Measurements from ENCODE around the gene HEXIM2.

Gene HEXIM2

GRCh38 chr17:45128331-45128730 lies 33.3 kb upstream of the HEXIM2 start:
- DNase-seq (ENCODE audit: low read depth), result no peak

DNA sequence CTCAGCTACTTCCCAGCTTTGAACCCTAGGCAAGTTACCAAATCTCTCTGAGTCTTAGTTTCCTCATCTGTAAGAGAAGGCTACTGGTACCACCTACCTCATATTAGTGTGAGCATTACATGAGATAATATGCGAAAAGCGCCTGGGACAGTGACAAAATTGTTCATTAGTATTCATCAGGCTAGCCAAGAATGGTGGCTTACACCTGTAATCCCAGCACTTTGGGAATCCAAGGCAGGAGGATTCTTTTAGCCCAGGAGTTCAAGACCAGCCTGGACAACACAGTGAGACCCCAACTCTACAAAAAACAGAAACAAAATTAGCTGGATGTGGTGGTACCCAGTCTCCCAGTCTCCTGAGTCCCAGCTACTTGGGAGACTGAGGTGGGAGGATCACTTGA lies 32.7 kb upstream of the HEXIM2 start:
- DNase-seq (ENCODE audit: low read depth), result no peak

DNA sequence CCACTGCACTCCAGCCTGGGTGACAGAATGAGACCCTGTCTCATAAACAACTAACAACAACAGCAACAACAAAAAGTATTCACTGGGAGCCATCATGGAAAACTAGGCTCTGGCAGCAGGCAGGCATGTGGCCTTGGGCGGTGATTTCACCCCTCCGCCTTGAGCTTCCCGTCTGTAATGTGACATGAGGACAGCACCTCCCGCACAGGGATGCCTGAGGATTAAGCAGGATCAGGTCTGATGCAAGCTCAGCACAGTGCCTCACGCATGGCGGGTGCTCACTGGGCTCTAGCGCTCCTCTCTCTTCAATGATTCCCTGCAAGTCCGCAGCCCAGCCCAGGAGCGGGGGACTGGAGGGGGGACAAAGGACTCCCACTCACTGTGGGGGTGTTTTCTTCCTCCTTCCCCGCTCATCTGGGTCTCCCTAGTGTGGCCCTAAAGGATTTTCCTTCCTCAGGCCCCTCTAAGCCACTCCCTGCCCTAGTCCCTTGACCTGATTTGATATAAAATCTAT lies 32.2 kb upstream of the HEXIM2 start:
- DNase-seq (ENCODE audit: low read depth), result no peak

DNA sequence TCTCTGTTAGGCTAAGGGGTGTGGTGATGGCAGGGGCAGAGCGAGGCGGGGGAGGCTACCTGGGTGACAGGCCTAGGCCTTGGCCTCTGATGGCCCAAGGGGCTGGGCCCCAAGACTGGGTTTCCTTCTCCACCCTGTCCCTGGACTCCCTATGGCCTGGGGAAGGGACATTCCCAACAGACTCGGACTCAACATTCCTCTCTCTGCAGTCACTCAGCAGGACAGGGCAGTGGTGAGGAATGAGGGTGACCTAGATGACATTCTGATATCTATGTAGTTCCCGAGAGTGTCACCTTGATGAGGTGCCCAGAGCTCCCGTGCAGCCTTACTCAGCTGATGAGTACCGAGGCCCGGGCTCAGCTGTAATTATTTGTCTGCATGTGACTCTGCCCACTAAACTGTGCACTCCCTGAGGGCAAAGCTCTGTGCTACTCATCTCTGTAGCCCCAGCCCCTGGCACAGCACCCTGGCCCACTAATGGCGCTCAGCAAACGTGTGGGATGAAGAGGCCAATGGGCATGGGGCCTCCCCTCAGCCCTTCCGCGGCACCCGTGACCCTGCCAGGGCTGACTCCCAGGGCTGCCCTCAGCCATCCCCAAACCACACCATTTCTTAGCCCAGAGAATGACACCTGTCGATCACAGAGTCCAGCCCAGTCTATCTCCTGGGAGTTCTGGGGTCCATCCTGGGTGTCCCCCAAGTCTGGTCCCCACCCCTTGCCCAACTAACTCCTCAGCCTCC lies 31.6 kb upstream of the HEXIM2 start:
- no peak for DNase-seq (ENCODE audit: low read depth)

DNA sequence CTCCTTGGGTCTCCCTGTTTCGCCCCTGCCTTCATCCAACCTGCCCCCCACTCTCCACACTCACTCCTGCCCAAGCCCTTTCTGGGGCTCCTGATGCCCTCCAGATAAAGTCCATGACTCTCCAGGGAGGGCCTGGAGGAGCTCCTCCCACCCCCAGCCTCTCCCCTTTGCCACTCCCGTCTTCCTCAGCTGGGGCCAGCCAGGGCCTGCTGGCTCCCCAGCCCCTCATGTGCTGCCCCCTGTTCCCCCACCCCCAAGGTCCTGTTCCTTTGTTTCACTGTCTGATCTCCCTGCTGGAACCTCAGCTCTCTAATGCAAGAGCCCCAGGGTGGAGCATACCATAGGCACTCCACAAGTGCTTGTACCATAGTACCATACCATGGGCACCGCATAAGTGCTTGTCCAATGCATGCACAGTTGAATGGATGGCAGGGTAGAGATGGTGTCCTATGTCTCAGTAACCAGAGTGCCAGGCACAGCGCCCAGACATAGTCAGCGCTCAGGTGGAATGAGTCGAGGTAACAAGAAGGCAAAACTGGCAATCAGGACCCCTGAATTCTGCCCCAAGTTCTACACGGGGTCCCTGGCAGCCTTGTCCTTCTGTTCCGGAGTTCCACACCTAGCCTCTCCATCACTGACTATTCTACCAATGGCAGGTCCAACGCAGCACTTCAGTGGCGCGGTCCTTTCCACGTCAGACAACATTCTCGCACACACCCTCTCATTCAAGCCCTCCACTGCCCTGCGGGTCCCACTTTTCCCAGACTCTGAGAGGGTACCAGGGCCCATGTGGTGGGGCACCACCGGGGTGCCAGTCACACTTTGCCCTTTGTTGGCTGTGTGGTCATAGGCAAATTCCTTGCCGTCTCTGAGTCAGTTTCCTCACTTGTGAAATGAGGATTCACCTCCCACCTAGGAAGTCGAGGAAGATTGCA lies 30.7 kb upstream of the HEXIM2 start:
- DNase-seq (ENCODE audit: low read depth), result no peak

DNA sequence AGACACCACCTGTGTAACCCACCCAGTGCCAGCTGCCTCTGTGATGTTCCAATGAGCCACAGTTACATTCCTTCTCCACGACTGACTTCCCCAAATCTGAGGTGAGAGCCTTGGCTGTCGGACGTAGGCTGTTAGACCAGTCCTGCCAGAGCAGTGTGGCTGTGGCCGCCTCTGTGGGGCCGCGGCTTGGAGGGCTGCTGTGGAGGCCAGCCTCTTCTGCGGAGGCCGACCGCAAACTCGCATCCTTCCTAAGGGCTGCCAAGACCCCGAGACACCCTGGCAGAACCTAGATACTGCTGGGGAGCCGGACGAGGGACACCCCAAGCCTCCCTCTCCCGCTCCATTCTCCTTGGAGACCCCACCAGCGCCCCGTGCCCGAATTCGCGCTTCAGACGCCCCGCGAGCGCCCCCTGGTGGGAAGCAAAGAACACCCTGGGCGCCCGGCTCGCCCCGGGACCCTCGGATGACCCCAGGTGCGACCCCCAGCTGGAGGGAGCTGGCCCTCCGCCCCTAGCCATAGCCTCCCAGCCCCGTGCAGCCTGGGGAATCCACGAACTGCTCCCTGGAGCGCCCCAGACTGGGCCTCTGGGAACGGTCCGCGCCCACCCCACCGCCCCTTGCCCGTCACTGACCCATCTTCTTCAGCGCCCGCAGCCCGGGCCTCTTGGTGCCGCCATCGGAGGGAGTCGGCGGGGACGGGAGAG lies 29.9 kb upstream of the HEXIM2 start:
- no peak for DNase-seq (ENCODE audit: low read depth)

DNA sequence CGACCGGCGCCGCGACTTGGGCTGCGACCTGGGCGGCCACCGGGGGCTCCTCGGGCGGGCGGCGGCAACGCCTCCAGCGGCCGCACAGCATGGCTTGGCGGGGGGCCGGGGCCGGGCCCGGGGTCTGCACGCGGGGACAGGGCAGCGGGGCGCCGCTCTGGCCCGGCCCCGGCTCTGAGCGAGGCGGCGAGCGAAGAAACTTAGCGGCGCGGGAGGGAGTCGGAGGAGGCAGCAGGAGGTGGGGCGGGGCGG lies 29.4 kb upstream of the HEXIM2 start, which contains the start of gene PLCD3:
Gene PLCD3 (minus strand): TSS at position 196 of the 252 bp plus-strand sequence. CDS start 105 bp downstream, at position 91.
- no peak for DNase-seq (ENCODE audit: low read depth)

- DNase-seq (ENCODE audit: low read depth), result peak; percentile 47
These were observed 28.9 kb upstream of the HEXIM2 start for GRCh38 chr17:45132572-45133463.

- peak; percentile 93 for DNase-seq (ENCODE audit: low read depth)
These were observed 26.3 kb upstream of the HEXIM2 start, which contains the start of gene ACBD4 for GRCh38 chr17:45135192-45135977. TSS of gene ACBD4 (plus strand) at chr17:45135687. CDS start at chr17:45136145, 458 bp downstream.

- no peak for DNase-seq (ENCODE audit: low read depth)
These were observed 25.5 kb upstream of the HEXIM2 start for GRCh38 chr17:45135978-45136791.

- no peak for DNase-seq (ENCODE audit: low read depth)
These were observed 24.7 kb upstream of the HEXIM2 start for GRCh38 chr17:45136846-45137560.

DNA sequence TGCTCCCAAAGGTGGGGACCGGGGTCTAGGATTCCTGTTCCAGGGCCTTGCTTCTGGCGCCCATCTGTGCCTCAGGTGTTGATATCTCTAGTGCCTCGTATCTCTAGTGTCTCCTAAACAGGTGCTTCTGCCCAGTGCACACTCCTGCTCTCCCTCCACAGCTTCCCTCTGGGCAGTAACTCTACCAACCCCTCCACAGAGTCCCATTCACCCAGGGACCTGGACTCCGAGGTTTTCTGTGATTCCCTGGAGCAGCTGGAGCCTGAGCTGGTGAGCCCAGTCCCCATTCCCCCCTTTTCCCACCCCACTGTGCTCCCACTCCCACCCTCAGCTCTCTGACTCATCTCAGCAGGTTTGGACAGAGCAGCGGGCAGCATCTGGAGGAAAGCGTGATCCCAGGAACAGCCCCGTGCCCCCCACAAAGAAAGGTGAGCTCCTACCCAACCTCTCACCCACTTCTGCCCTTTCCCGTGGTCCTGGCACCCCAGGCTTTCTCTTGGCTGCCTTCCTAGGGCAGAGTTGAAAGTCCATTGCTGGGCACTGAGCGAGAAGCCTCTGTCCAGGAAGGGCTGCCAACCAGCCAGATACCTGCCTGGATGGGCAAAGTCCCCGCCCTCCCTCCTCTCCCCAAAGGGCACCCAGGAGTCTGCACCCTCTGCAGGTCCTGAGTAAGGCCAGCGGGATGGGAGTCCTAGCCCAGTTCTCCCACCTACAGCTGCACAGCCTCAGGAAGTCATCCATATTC lies 23.9 kb upstream of the HEXIM2 start:
- no peak for DNase-seq (ENCODE audit: low read depth)

DNA sequence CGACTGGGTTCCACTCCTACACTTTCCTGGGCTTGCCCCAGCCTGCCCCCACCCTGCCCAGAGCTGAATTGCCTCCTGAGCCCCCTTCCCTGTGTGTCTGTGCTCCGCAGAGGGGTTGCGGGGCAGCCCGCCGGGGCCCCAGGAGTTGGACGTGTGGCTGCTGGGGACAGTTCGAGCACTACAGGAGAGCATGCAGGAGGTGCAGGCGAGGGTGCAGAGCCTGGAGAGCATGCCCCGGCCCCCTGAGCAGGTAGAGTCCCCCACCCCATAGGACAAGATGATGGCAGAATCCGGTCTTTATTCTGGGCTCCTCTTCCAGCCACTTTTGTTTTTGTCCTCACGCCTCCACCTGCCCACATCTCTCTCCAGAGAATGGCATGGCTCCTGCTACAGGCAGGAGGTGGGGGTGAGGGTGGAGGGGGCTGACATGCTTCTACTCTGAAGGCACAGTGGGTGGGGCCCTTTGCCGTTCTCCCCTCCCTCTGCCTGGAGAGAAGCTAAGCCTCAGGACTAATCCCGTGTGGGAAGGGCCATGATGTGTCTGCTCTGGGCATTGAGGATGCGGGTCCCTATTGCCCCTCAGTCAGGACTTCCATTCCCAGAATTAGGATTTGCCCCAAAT lies 22.7 kb upstream of the HEXIM2 start:
- DNase-seq (ENCODE audit: low read depth), result no peak

GRCh38 chr17:45139533-45139920 lies 22.1 kb upstream of the HEXIM2 start:
- no peak for DNase-seq (ENCODE audit: low read depth)

DNA sequence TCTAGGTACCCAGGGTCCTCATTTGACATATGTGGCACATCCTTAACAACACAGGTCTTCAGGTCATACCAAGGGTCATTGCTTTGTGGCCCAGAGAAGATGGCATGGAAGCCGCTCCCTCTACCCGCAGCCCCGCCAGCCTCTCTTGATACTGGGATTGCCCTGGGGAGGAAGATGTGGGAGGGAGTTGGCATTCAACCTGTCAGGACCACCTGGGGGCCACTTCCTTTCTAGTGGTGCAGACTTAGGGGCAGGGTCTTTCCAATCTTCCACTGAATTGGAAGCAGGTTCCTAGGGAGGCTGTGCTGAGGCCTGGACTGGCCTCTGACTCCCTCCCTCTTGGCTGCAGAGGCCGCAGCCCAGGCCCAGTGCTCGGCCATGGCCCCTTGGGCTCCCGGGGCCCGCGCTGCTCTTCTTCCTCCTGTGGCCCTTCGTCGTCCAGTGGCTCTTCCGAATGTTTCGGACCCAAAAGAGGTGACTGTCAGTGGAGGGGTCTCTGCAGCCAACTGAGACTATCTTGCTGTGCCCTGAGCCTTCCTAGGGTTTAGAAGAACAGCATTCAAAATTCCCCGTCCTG lies 18.5 kb upstream of the HEXIM2 start:
- DNase-seq (ENCODE audit: low read depth), result no peak

GRCh38 chr17:45143767-45144198 lies 17.9 kb upstream of the HEXIM2 start:
- DNase-seq (ENCODE audit: low read depth), result no peak
